ENCODE results near the gene NKD2. TPM values are rescaled to one million over a fixed set of nuclear protein-coding genes. Genes with fewer than 3 reads are reported as not detected.
A peak's percentile ranks its signal among the peaks of the same experiment; 100 is the strongest.

The NKD2 gene
- polyA plus RNA-seq, 1 of the 3 experiments (the other 2 are of a cell fraction) = not detected

- H2AFZ ChIP-seq (ENCODE audit: low read depth) = no peak overlapping the region
- TF ChIP-seq RFX5 (IDR thresholded peaks at IDR 0.05; ENCODE audit: low read length) (no peak), RAD21 (IDR thresholded peaks at IDR 0.05; ENCODE audit: low read length) (peak; percentile 20; the same call in 1 of the 2 replicates)
- WGBS (ENCODE audit: low lambda C conversion rate) = 54% methylated on average over 13 of the region's 14 CpGs
Observed at GRCh38 chr5:989961-990530, 18.6 kb upstream of the NKD2 start.

GRCh38 chr5:991472-992267 is 16.9 kb upstream of the NKD2 start:
- Histone ChIP-seq H2AFZ (ENCODE audit: low read depth) (no peak overlapping the region), H3K36me3 (replicated peaks in 1 of 2; ENCODE audit: control insufficient read depth in 1 of 2, insufficient read depth in 2 of 2, low read length in 1 of 2) (no peaks in the 10 kb centered on the region), H3K4me1 (ENCODE audit: control insufficient read depth in 1 of 2, insufficient read depth in 2 of 2, low read depth in 1 of 2, low read length in 1 of 2) (no peaks in the 10 kb centered on the region), H3K9me2 (no peaks in the 10 kb centered on the region), H3K4me3 (ENCODE audit: low read depth in 2 of 2, low read length in 1 of 2) (no peak overlapping the region), H3K9me3 (no peaks in the 10 kb centered on the region; the same call in 1 of the 2 replicates), H3K4me2 (no peak overlapping the region), H3K27me3 (ENCODE audit: insufficient read depth) (no peaks in the 10 kb centered on the region), H3K27ac (ENCODE audit: low read depth in 2 of 2, low read length in 1 of 2) (no peak overlapping the region), H4K20me1 (ENCODE audit: insufficient read depth) (no peaks in the 10 kb centered on the region), H3K79me2 (ENCODE audit: insufficient read depth) (no peaks in the 10 kb centered on the region), H3F3A (replicated peaks; ENCODE audit: insufficient read depth) (no peaks in the 10 kb centered on the region), H3K9ac (no peak overlapping the region)
- 70% methylated on average over 8 of the region's 12 CpGs for WGBS (ENCODE audit: low lambda C conversion rate)
- no peak for DNase-seq
- ChIA-PET CTCF (interaction anchor here (0.7 to 2.3 kb wide), 5 partner anchors 16 to 176 kb away, joined by 3 to 11 read pairs (median 7); partner anchors contain the start of gene NKD2), POLR2A (no interaction called here)
- TF ChIP-seq JUND (IDR thresholded peaks at IDR 0.05) (no peak), YY1 (IDR thresholded peaks at IDR 0.05; ENCODE audit: low read depth) (no peak), GABPA (IDR thresholded peaks at IDR 0.05; ENCODE audit: low read depth) (no peak), RFX5 (IDR thresholded peaks at IDR 0.05; ENCODE audit: low read length) (no peak), IRF3 (IDR thresholded peaks at IDR 0.05; ENCODE audit: low read depth, low read length) (no peak)

More at GRCh38 chr5:989961-990530, 18.6 kb upstream of the NKD2 start:
- no peak overlapping the region for H3K27ac ChIP-seq (ENCODE audit: low read depth in 2 of 2, low read length in 1 of 2)
- POLR2A ChIA-PET = no interaction called here
- H3K27me3 ChIP-seq (ENCODE audit: insufficient read depth) = no peaks in the 10 kb centered on the region
- CTCF ChIA-PET = interaction anchor here (1.3 to 2.3 kb wide), 6 partner anchors 11 to 178 kb away, joined by 4 to 11 read pairs (median 6); partner anchors contain the start of gene NKD2
- H3K79me2 ChIP-seq (ENCODE audit: insufficient read depth) = no peaks in the 10 kb centered on the region
- no peaks in the 10 kb centered on the region for H3K4me1 ChIP-seq (ENCODE audit: control insufficient read depth in 1 of 2, insufficient read depth in 2 of 2, low read depth in 1 of 2, low read length in 1 of 2)
- peak; percentile 48 for DNase-seq
- H3K36me3 ChIP-seq (replicated peaks in 1 of 2; ENCODE audit: control insufficient read depth in 1 of 2, insufficient read depth in 2 of 2, low read length in 1 of 2) = no peaks in the 10 kb centered on the region
- H3K9me3 ChIP-seq = no peaks in the 10 kb centered on the region; the same call in 1 of the 2 replicates
- H3F3A ChIP-seq (replicated peaks; ENCODE audit: insufficient read depth) = no peaks in the 10 kb centered on the region
- no peaks in the 10 kb centered on the region for H3K9me2 ChIP-seq
- H3K4me3 ChIP-seq (ENCODE audit: low read depth in 2 of 2, low read length in 1 of 2) = no peak overlapping the region
- no peaks in the 10 kb centered on the region for H4K20me1 ChIP-seq (ENCODE audit: insufficient read depth)
- H3K4me2 ChIP-seq = no peak overlapping the region
- H3K9ac ChIP-seq = no peak overlapping the region

- ChIA-PET POLR2A (no interaction called here), CTCF (interaction anchor here (1.0 to 1.4 kb wide), 2 partner anchors 15 to 70 kb away, joined by 3 to 8 read pairs; partner anchors contain the start of gene NKD2)
- no peaks in the 10 kb centered on the region for H3K9me3 ChIP-seq
- no peak overlapping the region for H3K9ac ChIP-seq
- H3K27ac ChIP-seq (ENCODE audit: low read depth in 2 of 2, low read length in 1 of 2) = no peak overlapping the region
- TF ChIP-seq IRF3 (IDR thresholded peaks at IDR 0.05; ENCODE audit: low read depth, low read length) (no peak), REST (IDR thresholded peaks at IDR 0.05; ENCODE audit: low read depth, low read length) (no peak), POLR2AphosphoS5 (IDR thresholded peaks at IDR 0.05; ENCODE audit: low read depth, low read length) (no peak), USF1 (IDR thresholded peaks at IDR 0.05; ENCODE audit: borderline replicate concordance, low read depth) (no peak), EZH2phosphoT487 (IDR thresholded peaks at IDR 0.05; ENCODE audit: borderline replicate concordance, low read depth) (no peak), JUND (IDR thresholded peaks at IDR 0.05) (no peak)
- no peak overlapping the region for H2AFZ ChIP-seq (ENCODE audit: low read depth)
- 33% methylated on average over 3 of the region's 3 CpGs for WGBS (ENCODE audit: low lambda C conversion rate)
- H3F3A ChIP-seq (replicated peaks; ENCODE audit: insufficient read depth) = no peaks in the 10 kb centered on the region
- H3K27me3 ChIP-seq (ENCODE audit: insufficient read depth) = no peaks in the 10 kb centered on the region
- no peaks in the 10 kb centered on the region for H3K79me2 ChIP-seq (ENCODE audit: insufficient read depth)
- H3K4me1 ChIP-seq (ENCODE audit: control insufficient read depth in 1 of 2, insufficient read depth in 2 of 2, low read depth in 1 of 2, low read length in 1 of 2) = peaks cover 0 to 4% of the 10 kb centered on the region in 2 experiments; a peak in 1 of 4 replicates
- no peak for DNase-seq
- no peaks in the 10 kb centered on the region for H3K36me3 ChIP-seq (replicated peaks in 1 of 2; ENCODE audit: control insufficient read depth in 1 of 2, insufficient read depth in 2 of 2, low read length in 1 of 2)
- no peak overlapping the region for H3K4me3 ChIP-seq (ENCODE audit: low read depth in 2 of 2, low read length in 1 of 2)
- H3K4me2 ChIP-seq = no peak overlapping the region
- no peaks in the 10 kb centered on the region for H3K9me2 ChIP-seq
- H4K20me1 ChIP-seq (ENCODE audit: insufficient read depth) = no peaks in the 10 kb centered on the region
Observed at GRCh38 chr5:994272-994607, 14.4 kb upstream of the NKD2 start.
